NCI-H1105 (cell line): ENCODE data around the gene CUEDC1.

Source experiments
- DNase-seq: peaks from one replicate; lab custom pipeline; 2025; lab: John Stamatoyannopoulos, UW

Gene CUEDC1

GRCh38 chr17:57894848-57895247, 60.4 kb downstream of the CUEDC1 start:
- no peak for DNase-seq

GRCh38 chr17:57892820-57893595, 62.2 kb downstream of the CUEDC1 start:
- no peak for DNase-seq

- peak; percentile 23 for DNase-seq
Measured at GRCh38 chr17:57892146-57892819, 62.9 kb downstream of the CUEDC1 start.

GRCh38 chr17:57890857-57891232, 64.4 kb downstream of the CUEDC1 start:
- no peak for DNase-seq

GRCh38 chr17:57889892-57890856, 65.0 kb downstream of the CUEDC1 start:
- no peak for DNase-seq

- no peak for DNase-seq
Measured at GRCh38 chr17:57889252-57889651, 66.0 kb downstream of the CUEDC1 start.

GRCh38 chr17:57888311-57889216, 66.6 kb downstream of the CUEDC1 start:
- DNase-seq = no peak

GRCh38 chr17:57887161-57887560, 68.1 kb downstream of the CUEDC1 start:
- DNase-seq = no peak

- DNase-seq = no peak
Measured at GRCh38 chr17:57886020-57886419, 69.2 kb downstream of the CUEDC1 start.

- DNase-seq = no peak
Measured at GRCh38 chr17:57885148-57885915, 69.9 kb downstream of the CUEDC1 start.

GRCh38 chr17:57881783-57882351, 73.3 kb downstream of the CUEDC1 start:
- no peak for DNase-seq

GRCh38 chr17:57881143-57881542, 74.1 kb downstream of the CUEDC1 start:
- DNase-seq = no peak

- no peak for DNase-seq
Measured at GRCh38 chr17:57880086-57880456, 75.1 kb downstream of the CUEDC1 start.

GRCh38 chr17:57879437-57880085, 75.7 kb downstream of the CUEDC1 start:
- no peak for DNase-seq

GRCh38 chr17:57877803-57878377, 77.3 kb downstream of the CUEDC1 start:
- no peak for DNase-seq

GRCh38 chr17:57876866-57877237, 78.4 kb downstream of the CUEDC1 start:
- DNase-seq = no peak

GRCh38 chr17:57876023-57876865, 79.0 kb downstream of the CUEDC1 start:
- DNase-seq = no peak

- DNase-seq = peak; percentile 45
Measured at GRCh38 chr17:57875290-57876022, 79.8 kb downstream of the CUEDC1 start.
